Measurements from ENCODE around the gene MYEOV.

MYEOV gene

DNA sequence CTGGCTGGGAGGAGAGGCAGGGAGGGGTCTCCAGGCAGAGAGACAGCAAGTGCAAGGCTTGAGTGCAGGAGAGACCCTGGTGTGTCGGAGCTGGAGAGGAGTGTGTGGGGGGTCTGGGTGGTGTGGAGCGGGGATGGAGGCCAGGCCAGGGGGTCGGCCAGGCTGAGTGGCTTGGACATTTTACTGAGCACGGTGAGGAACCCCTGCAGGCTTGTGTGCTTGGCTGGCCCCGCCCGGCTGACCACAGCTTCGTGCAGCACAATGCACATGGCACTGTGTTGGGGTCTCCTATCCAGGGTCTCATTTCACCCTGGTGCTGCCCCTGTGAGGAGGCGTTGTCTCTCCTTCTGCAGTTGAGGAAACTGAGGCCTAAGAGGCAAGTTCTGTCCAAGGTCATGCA lies 5.6 kb downstream of the MYEOV start:
- H3K27ac ChIP-seq: peak overlapping the region; percentile 96
- no peak for DNase-seq (ENCODE audit: low read depth, low spot score)

GRCh38 chr11:69300120-69301060 lies 6.4 kb downstream of the MYEOV start:
- no peak for DNase-seq (ENCODE audit: low read depth, low spot score)
- H3K27ac ChIP-seq: peak overlapping the region; percentile 96

- no peak for DNase-seq (ENCODE audit: low read depth, low spot score)
- H3K27ac ChIP-seq: peak overlapping the region; percentile 96
Observed at GRCh38 chr11:69301081-69301454, 7.1 kb downstream of the MYEOV start.

DNA sequence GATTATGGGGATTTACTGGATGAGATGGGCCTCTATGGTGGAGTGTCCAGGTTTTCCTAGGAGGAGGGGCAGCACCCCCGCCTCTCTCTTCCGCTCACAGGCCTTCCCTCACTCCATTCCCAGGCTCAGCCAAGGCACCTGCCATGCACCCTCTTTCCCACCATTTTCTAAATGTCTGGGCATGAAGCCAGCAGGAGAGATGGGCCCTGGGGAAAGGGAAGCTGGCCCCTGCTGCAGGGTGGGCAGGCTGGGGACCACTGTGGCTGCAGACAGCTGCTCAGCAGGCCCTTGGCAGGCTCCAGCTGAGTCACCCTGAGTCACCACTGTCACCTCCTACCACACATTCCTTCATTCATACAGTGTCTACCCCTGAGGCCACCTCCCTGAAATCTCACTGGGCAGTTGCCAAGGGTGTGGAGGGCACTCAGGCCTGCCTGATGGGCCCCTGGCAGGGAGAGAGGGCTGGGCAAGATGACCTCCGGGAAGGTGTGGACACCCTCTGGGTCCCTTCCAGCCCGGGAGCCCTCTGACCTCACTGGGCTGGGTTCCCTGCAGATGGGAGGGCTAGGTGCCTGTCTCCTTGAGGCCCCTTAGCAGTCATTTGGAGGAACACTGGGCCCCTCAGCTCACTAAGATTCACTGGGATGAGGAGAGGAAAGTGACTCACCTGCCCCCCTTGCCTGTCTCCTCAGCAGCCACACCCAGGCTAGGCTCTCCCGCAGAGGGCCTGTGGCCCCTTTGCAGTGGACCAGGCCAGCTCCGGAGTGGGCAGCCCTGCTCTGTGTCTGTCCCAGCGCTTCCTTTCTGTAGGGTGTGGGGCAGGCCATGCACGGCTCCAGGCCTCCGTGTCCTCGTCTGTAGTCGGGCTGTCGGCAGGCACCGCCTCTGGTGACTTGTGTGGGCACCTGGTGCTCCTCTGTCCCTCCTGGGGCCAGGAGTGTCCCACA lies 7.8 kb downstream of the MYEOV start:
- no peak for DNase-seq (ENCODE audit: low read depth, low spot score)
- peak overlapping the region; percentile 96 for H3K27ac ChIP-seq

DNA sequence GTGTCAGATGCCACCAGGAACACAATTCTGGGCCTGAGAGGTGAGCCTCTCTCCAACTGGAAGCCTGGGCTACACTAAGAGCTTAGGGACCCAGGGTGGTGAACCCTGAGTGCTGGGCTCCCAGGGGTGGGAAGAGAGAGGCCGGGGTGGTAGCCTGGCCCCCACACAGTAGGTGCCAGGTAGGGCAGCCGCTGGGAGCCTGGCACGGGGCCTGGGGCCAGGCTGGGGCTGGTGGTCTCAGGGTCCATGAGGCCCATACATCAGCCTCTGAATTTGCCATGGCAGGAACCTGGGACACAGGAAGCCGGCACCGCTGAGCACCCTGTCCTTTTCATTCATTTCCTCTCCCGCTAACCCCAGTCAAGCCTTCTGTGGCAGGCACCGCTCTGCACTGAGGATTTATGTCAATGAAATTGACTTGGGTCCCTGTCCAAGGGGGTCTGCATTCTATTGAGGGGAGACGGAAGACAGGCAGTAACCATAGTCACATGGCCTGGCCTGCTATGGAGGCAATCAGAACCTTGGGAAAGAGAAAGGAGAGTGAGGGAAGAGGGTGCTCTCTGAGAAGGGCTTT lies 8.6 kb downstream of the MYEOV start:
- H3K27ac ChIP-seq: peak overlapping the region; percentile 96
- no peak for DNase-seq (ENCODE audit: low read depth, low spot score)

DNA sequence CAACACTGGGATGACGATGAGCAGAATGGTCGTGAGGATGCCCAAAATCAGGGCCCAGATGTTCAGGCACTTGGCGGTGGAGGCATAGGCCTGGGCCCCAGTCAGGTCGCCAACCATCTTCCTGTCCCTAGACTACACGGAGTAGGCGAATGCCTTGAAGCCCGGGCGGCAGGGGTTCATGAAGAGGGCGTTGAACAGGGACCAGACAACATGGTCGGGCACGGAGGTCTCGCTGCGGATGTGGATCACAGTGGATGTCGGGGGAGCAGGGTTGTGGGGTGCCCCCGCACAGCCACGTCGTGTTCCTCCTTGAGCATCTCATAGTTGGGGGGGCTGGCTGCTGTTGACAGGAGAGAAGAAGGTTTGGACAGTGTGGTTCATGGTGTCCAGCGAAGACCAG lies 9.5 kb downstream of the MYEOV start:
- no peak for DNase-seq (ENCODE audit: low read depth, low spot score)
- no peak overlapping the region for H3K27ac ChIP-seq

- H3K27ac ChIP-seq: no peak overlapping the region
- no peak for DNase-seq (ENCODE audit: low read depth, low spot score)
Observed at GRCh38 chr11:69304258-69304657, 10.3 kb downstream of the MYEOV start.

- no peak overlapping the region for H3K27ac ChIP-seq
- no peak for DNase-seq (ENCODE audit: low read depth, low spot score)
Observed at GRCh38 chr11:69304686-69305085, 10.7 kb downstream of the MYEOV start.

DNA sequence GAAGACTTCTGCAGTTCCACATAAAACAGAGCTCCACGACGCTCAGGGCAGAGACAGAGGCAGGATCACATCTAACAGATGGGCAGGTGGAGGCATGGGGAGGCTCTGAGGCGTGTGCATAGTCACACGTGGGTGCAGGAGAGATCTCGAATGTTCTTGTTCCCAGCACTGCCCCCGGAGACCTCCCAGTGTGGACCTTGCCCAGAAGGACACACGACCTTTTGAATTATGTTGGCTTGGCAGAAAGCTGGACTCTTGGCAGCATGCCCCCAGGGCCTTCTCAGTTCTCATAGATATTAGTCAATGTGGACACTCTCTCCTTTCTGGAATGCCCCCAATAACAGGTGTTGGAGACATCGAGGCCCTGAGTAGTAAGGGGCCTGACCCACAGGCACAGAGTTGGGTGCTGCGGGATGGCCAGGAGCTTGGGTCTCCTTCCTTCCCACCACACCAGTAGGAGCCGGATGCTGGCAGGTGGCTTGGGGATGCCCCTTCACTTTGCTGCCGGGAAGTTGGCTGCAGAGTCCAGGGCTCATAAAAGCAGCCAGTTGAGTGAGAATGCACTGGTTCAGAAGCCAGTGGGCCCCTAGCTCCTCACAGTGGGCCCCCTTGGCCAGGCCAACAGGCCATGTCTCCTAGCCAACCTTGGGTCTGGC lies 12.1 kb downstream of the MYEOV start:
- no peak for DNase-seq (ENCODE audit: low read depth, low spot score)
- no peak overlapping the region for H3K27ac ChIP-seq

DNA sequence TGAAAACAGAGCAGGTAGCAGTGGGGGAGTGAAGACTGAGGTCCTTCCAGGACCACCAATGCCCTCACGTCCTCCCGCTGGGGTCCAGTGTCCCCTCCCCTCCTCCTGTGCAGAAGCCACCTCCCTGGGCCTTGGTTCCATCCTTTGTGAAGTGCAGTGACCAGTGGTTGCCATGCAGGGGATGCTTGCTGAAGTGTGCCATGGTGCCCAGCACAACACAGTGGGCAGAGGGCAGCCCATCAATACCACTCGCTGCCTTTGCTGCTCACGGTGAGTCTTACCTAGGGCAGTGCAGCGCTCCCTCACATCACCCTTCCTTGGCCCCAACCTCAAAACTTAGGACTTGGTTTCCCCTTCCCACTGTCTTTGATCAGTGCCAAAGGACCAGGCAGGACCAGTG lies 12.9 kb downstream of the MYEOV start:
- H3K27ac ChIP-seq: no peak overlapping the region

GRCh38 chr11:69307421-69307820 lies 13.5 kb downstream of the MYEOV start:
- DNase-seq (ENCODE audit: low read depth, low spot score): no peak

More for the DNA sequence above, 12.9 kb downstream of the MYEOV start:
- DNase-seq (ENCODE audit: low read depth, low spot score): no peak

GRCh38 chr11:69307871-69308431 lies 14.0 kb downstream of the MYEOV start:
- no peak for DNase-seq (ENCODE audit: low read depth, low spot score)
- H3K27ac ChIP-seq: no peak overlapping the region

More at GRCh38 chr11:69307421-69307820, 13.5 kb downstream of the MYEOV start:
- no peak overlapping the region for H3K27ac ChIP-seq

- no peak for DNase-seq (ENCODE audit: low read depth, low spot score)
Observed at GRCh38 chr11:69308491-69308911, 14.5 kb downstream of the MYEOV start.

DNA sequence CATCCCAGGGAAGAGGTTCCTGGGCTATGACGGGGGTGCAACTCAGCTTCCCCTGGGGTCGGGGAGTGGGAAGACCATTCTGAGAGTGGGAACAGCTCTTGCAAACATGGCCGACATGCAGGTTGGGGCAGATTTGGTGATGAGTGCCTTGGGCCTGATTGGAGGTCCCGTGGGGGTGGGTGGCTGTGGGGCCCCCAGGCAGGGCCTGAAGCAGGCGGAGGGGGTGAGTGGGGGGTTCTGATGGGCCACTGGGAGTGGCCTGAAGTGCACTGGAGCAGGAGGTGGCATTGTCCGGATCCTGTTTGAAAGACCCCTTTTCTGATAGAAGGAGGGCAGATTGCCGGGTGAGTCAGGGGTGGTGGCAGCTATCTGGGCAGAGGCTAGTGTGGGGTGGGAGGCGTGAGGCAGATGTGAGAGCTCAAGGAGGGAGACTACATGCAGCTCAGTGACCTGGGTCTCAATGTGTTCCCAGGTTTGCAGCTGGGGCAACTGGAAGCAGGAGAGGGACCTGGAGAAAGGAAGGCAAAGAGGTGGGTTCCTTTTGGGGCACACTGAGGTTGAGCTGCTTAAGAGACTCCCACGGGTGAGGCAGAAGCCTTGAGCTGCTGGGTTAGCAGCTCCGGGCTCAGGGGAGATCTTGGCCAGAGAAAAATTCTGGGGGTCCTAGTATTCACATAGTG lies 15.1 kb downstream of the MYEOV start:
- H3K27ac ChIP-seq: no peak overlapping the region
- DNase-seq (ENCODE audit: low read depth, low spot score): no peak

More at GRCh38 chr11:69308491-69308911, 14.5 kb downstream of the MYEOV start:
- no peak overlapping the region for H3K27ac ChIP-seq

GRCh38 chr11:69309631-69310280 lies 15.8 kb downstream of the MYEOV start:
- no peak for DNase-seq (ENCODE audit: low read depth, low spot score)
- H3K27ac ChIP-seq: no peak overlapping the region

GRCh38 chr11:69310351-69310750 lies 16.4 kb downstream of the MYEOV start:
- no peak for DNase-seq (ENCODE audit: low read depth, low spot score)
- H3K27ac ChIP-seq: no peak overlapping the region

GRCh38 chr11:69310934-69311766 lies 17.2 kb downstream of the MYEOV start:
- H3K27ac ChIP-seq: no peak overlapping the region
- no peak for DNase-seq (ENCODE audit: low read depth, low spot score)
